Endothelial cell of umbilical vein (primary cell): ENCODE results near the gene STK24. TPM values are rescaled to one million over a fixed set of nuclear protein-coding genes. Genes with fewer than 3 reads are reported as not detected.

Experiments
- BruUV-seq: library from RNA; stranded (reverse); fragments of 400-500 nt; replicated peaks from 2 replicates; lab custom pipeline; 2021; lab: Mats Ljungman, UMichigan
- CTCF ChIA-PET: fragments of 300-600, 350-600 bp; sonication (Branson Sonifier 250); formaldehyde crosslinking; loops from one replicate; lab custom pipeline; 2021; ENCODE audit warnings: antibody characterized with exemption, inconsistent platforms; lab: Charles Lee
- POLR2A ChIA-PET: fragments of 300-600, 350-600 bp; sonication (Branson Sonifier 250); formaldehyde crosslinking; loops from one replicate; lab custom pipeline; 2021; ENCODE audit warnings: antibody characterized with exemption, inconsistent platforms; lab: Charles Lee
- DNase-seq: peaks from one replicate; pipeline ENCODE4 v3.0.0-alpha.2; 2011; ENCODE audit warnings: low read depth, low spot score
- FAIRE-seq: peaks from 2 replicates; lab custom pipeline; 2011; peaks lifted over from hg19 to GRCh38; lab: Jason Lieb, UNC
- H2AFZ ChIP-seq: 2 replicates; pipeline ENCODE4 v1.6.0; 2012; ENCODE audit warnings: low read depth, low read length, control low read depth, inconsistent platforms
- H3K27ac ChIP-seq: 2 replicates; pipeline ENCODE4 v1.5.1; 2011; ENCODE audit warnings: low read depth, mild to moderate bottlenecking, control low read depth, low read length, moderate library complexity; ENCODE audit not compliant: insufficient read depth
- H3K27me3 ChIP-seq, 2 experiments: 2 replicates each; pipeline versions ENCODE4 v1.6.0 to v1.6.1; 2011; ENCODE audit warnings: low read length in 2 of 2, mixed read lengths in 1 of 2; ENCODE audit not compliant: control insufficient read depth in 2 of 2, insufficient read depth in 2 of 2
- H3K36me3 ChIP-seq, 2 experiments: 2 replicates in 1 of 2; 3 replicates in 1 of 2; pipeline ENCODE4 v1.5.1; 2011; ENCODE audit warnings: low read length in 2 of 2, mild to moderate bottlenecking in 1 of 2, moderate library complexity in 1 of 2; ENCODE audit not compliant: control insufficient read depth in 2 of 2, insufficient read depth in 2 of 2; ENCODE audit errors: extremely low read depth in 1 of 2
- H3K4me1 ChIP-seq: 3 replicates; pipeline ENCODE4 v1.5.1; 2011; ENCODE audit warnings: mild to moderate bottlenecking, low read length; ENCODE audit not compliant: control insufficient read depth, insufficient read depth; ENCODE audit errors: extremely low read depth
- H3K4me2 ChIP-seq: 2 replicates; pipeline ENCODE4 v1.6.1; 2011; ENCODE audit warnings: low read length, control low read depth, mixed read lengths; ENCODE audit not compliant: insufficient read depth
- H3K4me3 ChIP-seq, 3 experiments: fragments of 200-600 bp in 1 of 3; sonication (generic), shearing (Covaris generic) in 1 of 3; replicated peaks in 1 of 3; 2 replicates each; pipeline ENCODE4 v1.5.1; 2011 to 2016; ENCODE audit warnings: control low read depth in 3 of 3, low read length in 3 of 3, mild to moderate bottlenecking in 2 of 3, inconsistent platforms in 1 of 3, low read depth in 1 of 3, moderate library complexity in 1 of 3; ENCODE audit not compliant: insufficient read depth in 1 of 3
- H3K79me2 ChIP-seq: 2 replicates; pipeline ENCODE4 v1.6.0; 2012; ENCODE audit warnings: low read length, inconsistent platforms; ENCODE audit not compliant: control insufficient read depth, insufficient read depth
- H3K9ac ChIP-seq: replicated peaks from 2 replicates; pipeline ENCODE3; 2011; ENCODE audit warnings: low read length, control low read depth; ENCODE audit not compliant: insufficient read depth; ENCODE audit errors: extremely low read depth
- H3K9me1 ChIP-seq: replicated peaks from 3 replicates; pipeline ENCODE4 v1.6.0; 2011; ENCODE audit warnings: mild to moderate bottlenecking, low read length; ENCODE audit not compliant: control insufficient read depth, insufficient read depth; ENCODE audit errors: extremely low read depth
- H3K9me3 ChIP-seq: replicated peaks from 2 replicates; pipeline ENCODE4 v1.5.1; 2012; ENCODE audit warnings: low read length, inconsistent platforms; ENCODE audit not compliant: control insufficient read depth, insufficient read depth
- H4K20me1 ChIP-seq: replicated peaks from 2 replicates; pipeline ENCODE3; 2011; ENCODE audit warnings: mild to moderate bottlenecking, low read length; ENCODE audit not compliant: control insufficient read depth, insufficient read depth; ENCODE audit errors: extremely low read depth
- CTCF ChIP-seq, 2 donors: IDR thresholded peaks; 1 replicate in 1 of 2; 2 replicates in 1 of 2; pipeline ENCODE4 v1.5.1; 2011; ENCODE audit warnings: low read length in 2 of 2, mild to moderate bottlenecking in 2 of 2, moderate library complexity in 2 of 2, control low read depth in 1 of 2, inconsistent platforms in 1 of 2, low read depth in 1 of 2; ENCODE audit not compliant: insufficient read depth in 1 of 2; ENCODE audit errors: extremely low read depth in 1 of 2
- GATA2 ChIP-seq: IDR thresholded peaks from 2 replicates; pipeline ENCODE4 v1.7.0; 2011; ENCODE audit warnings: low read depth, mild to moderate bottlenecking, moderate library complexity, mixed read lengths, low read length; ENCODE audit not compliant: insufficient read length, insufficient read depth
- JUN ChIP-seq: IDR thresholded peaks from 2 replicates; pipeline ENCODE4 v1.6.1; 2011; ENCODE audit warnings: borderline replicate concordance, low read depth; ENCODE audit not compliant: insufficient read length, insufficient read depth
- MYC ChIP-seq: IDR thresholded peaks from one replicate; pipeline ENCODE4 v1.6.1; 2011; ENCODE audit warnings: mild to moderate bottlenecking, low read depth, low read length
- POLR2A ChIP-seq: IDR thresholded peaks from 2 replicates; pipeline ENCODE4 v1.6.1; 2012; ENCODE audit warnings: low read depth, mild to moderate bottlenecking, control low read depth, low read length
- dilution Hi-C: fragments of 300-500 bp; cut with MboI; formaldehyde crosslinking; loops from one replicate; pipeline ENCODE4 v1.15.0; 2019; ENCODE audit warnings: low sequenced_read_pairs; ENCODE audit not compliant: extremely low pct_ligation_motif_present
- intact Hi-C: fragments of 100-400 bp; cut with micrococcal nuclease; formaldehyde crosslinking; loops from one replicate; pipeline ENCODE4 v1.10.0; 2022
- polyA plus RNA-seq, 4 experiments: library from polyadenylated mRNA; depleted of rRNA in 3 of 4; stranded (reverse) in 3 of 4; unstranded in 1 of 4; fragments of >200 nt; gene quantifications; 2 replicates each; pipeline versions ENCODE4 v1.2.1 to v1.2.3, GENCODE V29; 2011 to 2012; ENCODE audit warnings: missing spikeins in 1 of 4
- total RNA-seq: library from RNA; stranded (reverse); gene quantifications from 2 replicates; pipeline ENCODE4 v1.2.3, GENCODE V29; 2021
- TF ChIP-seq, protein P1 (sequence below): IDR thresholded peaks from 2 replicates; pipeline ENCODE4 v1.6.1; 2011; ENCODE audit not compliant: insufficient read depth, insufficient read length

Gene STK24
- total and polyA plus RNA-seq, 2 donors (not counting 3 experiments of a cell fraction or from before 2014, with no cell fraction given) = 43.3 to 100 TPM

- POLR2A ChIA-PET = no interaction called here
Measured at GRCh38 chr13:98534821-98535220, 42.1 kb downstream of the STK24 start.

More at GRCh38 chr13:98534821-98535220, 42.1 kb downstream of the STK24 start:
- dilution Hi-C loops (no loop called here), intact Hi-C loops (no loop called here)
- H3K4me3 ChIP-seq = no peak overlapping the region
- no TSS peak for BruUV-seq
- H4K20me1 ChIP-seq = peaks cover 15% of the 10 kb centered on the region
- no peak for DNase-seq
- H3K4me2 ChIP-seq = no peak overlapping the region
- TF ChIP-seq POLR2A = no peak
- TF ChIP-seq MYC = no peak
- TF ChIP-seq CTCF (IDR thresholded peaks at IDR 0.05; ENCODE audit: extremely low read depth in 1 of 2, insufficient read depth in 1 of 2, low read depth in 1 of 2, low read length in 2 of 2) = no peak
- no peak for TF ChIP-seq GATA2
- TF ChIP-seq, protein P1, sequence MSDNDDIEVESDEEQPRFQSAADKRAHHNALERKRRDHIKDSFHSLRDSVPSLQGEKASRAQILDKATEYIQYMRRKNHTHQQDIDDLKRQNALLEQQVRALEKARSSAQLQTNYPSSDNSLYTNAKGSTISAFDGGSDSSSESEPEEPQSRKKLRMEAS = no peak
- no peak for TF ChIP-seq JUN
- no peak overlapping the region for H2AFZ ChIP-seq
- H3K36me3 ChIP-seq = peaks cover 0 to 2% of the 10 kb centered on the region in 2 experiments
- H3K9me1 ChIP-seq = no peaks in the 10 kb centered on the region
- H3K79me2 ChIP-seq = peaks cover 98% of the 10 kb centered on the region
- no peak for FAIRE-seq
- H3K9me3 ChIP-seq = no peaks in the 10 kb centered on the region
- H3K4me1 ChIP-seq = no peaks in the 10 kb centered on the region
- CTCF ChIA-PET = interaction anchor here (0.6 to 1.2 kb wide), 2 partner anchors 8 to 28 kb away, joined by 3 to 4 read pairs; no protein-coding TSS in a partner anchor
- H3K9ac ChIP-seq = no peak overlapping the region
- no peak overlapping the region for H3K27ac ChIP-seq
- H3K27me3 ChIP-seq = no peaks in the 10 kb centered on the region
